Skeletal muscle tissue (tissue), 4 donors: ENCODE data around the gene SHROOM3. TPM values are rescaled to one million over a fixed set of nuclear protein-coding genes. Genes with fewer than 3 reads are reported as not detected.

Source experiments
- H3K27ac ChIP-seq: one replicate; pipeline ENCODE4 v1.7.0; 2013; ENCODE audit warnings: mild to moderate bottlenecking, low read depth, low read length, inconsistent platforms
- H3K27me3 ChIP-seq, 3 donors: one replicate each; pipeline ENCODE4 v1.7.0; 2013; ENCODE audit warnings: low read length in 3 of 3; ENCODE audit not compliant: control insufficient read depth in 3 of 3, insufficient read depth in 3 of 3
- H3K36me3 ChIP-seq, 3 donors: one replicate each; pipeline ENCODE4 v1.7.0; 2013; ENCODE audit warnings: low read length in 3 of 3; ENCODE audit not compliant: control insufficient read depth in 3 of 3, insufficient read depth in 3 of 3
- H3K4me1 ChIP-seq, 3 donors: one replicate each; pipeline ENCODE4 v1.7.0; 2013; ENCODE audit warnings: low read length in 3 of 3, mild to moderate bottlenecking in 3 of 3; ENCODE audit not compliant: control insufficient read depth in 3 of 3, insufficient read depth in 3 of 3
- H3K4me3 ChIP-seq, 3 donors: one replicate each; pipeline ENCODE4 v1.7.0; 2013; ENCODE audit warnings: low read length in 3 of 3
- H3K9ac ChIP-seq, 3 donors: one replicate each; pipeline ENCODE4 v1.7.0; 2013; ENCODE audit warnings: low read length in 3 of 3, mild to moderate bottlenecking in 3 of 3, moderate library complexity in 2 of 3, low read depth in 1 of 3
- H3K9me3 ChIP-seq, 3 donors: one replicate each; pipeline ENCODE4 v1.7.0; 2013; ENCODE audit warnings: low read length in 3 of 3; ENCODE audit not compliant: control insufficient read depth in 3 of 3
- total RNA-seq: library from RNA; depleted of rRNA; stranded (reverse); fragments of >200 nt; gene quantifications from one replicate; pipeline ENCODE4 v1.2.3, GENCODE V29; 2014
- donor health status: Osteomylitis.

The SHROOM3 gene
- total RNA-seq, 1 donor from 2014 or later = 21.4 TPM

- Histone ChIP-seq H3K9me3 (no peaks in the 10 kb centered on the region), H3K4me3 (peak overlapping the region; percentile 25 to 67 (median 59)), H3K36me3 (no peaks in the 10 kb centered on the region), H3K9ac (peak overlapping the region in 2 of 3 donors; percentile 46 to 69), H3K27ac (no peak overlapping the region), H3K27me3 (peaks cover 0 to 3% (median 0%) of the 10 kb centered on the region in 3 donors), H3K4me1 (peaks cover 0 to 8% (median 3%) of the 10 kb centered on the region in 3 donors)
These were observed 150.9 kb downstream of the SHROOM3 start for GRCh38 chr4:76585897-76586360.

DNA sequence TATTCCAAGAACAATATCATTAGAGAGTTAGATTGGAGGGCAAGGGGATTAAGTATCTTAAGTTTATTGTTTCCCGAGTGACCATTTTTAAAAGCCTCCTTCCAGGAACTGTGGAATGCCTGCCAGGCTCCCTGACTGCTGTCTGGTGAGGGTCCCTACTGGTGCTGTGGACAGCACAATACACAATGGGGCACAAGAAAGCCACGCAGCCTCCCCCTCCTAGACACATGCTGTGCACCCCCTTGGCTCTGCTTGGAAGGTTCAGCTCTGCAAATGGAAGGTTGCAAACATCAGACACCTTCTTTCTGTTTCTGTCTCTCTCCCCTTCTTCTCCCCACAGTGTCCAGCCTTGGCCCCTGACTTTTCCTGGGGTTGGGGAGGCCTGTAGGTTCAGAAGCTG lies 153.2 kb downstream of the SHROOM3 start:
- Histone ChIP-seq H3K27me3 (peaks cover 0 to 3% (median 0%) of the 10 kb centered on the region in 3 donors), H3K27ac (no peak overlapping the region), H3K9me3 (no peaks in the 10 kb centered on the region), H3K36me3 (no peaks in the 10 kb centered on the region), H3K4me1 (peaks cover 0 to 8% (median 4%) of the 10 kb centered on the region in 3 donors), H3K9ac (no peak overlapping the region), H3K4me3 (no peak overlapping the region)

DNA sequence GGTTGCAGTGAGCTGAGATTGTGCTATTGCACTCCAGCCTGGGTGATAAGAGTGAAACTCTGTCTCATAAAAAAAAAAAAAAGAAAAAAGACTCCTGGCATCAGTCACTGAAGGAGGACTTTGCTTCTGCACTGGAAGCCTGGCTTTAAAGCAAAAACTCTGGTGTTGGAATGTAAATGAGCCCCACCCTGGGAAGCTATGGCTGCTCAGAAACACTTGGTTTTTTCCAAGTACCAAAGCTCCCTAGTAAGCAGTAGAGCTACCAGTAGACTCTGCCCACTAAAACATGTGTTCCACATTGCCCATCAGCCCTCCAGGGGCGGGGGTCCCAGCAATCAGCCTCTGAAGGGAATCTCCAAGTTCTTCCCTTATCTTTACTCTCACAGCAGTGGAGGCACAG lies 154.4 kb downstream of the SHROOM3 start:
- no peak overlapping the region for H3K4me3 ChIP-seq
- H3K4me1 ChIP-seq = peaks cover 0 to 8% (median 4%) of the 10 kb centered on the region in 3 donors
- H3K36me3 ChIP-seq = no peaks in the 10 kb centered on the region
- no peaks in the 10 kb centered on the region for H3K9me3 ChIP-seq
- H3K27me3 ChIP-seq = peaks cover 0 to 3% (median 0%) of the 10 kb centered on the region in 3 donors
- no peak overlapping the region for H3K9ac ChIP-seq
- peak overlapping the region; percentile 15 for H3K27ac ChIP-seq

DNA sequence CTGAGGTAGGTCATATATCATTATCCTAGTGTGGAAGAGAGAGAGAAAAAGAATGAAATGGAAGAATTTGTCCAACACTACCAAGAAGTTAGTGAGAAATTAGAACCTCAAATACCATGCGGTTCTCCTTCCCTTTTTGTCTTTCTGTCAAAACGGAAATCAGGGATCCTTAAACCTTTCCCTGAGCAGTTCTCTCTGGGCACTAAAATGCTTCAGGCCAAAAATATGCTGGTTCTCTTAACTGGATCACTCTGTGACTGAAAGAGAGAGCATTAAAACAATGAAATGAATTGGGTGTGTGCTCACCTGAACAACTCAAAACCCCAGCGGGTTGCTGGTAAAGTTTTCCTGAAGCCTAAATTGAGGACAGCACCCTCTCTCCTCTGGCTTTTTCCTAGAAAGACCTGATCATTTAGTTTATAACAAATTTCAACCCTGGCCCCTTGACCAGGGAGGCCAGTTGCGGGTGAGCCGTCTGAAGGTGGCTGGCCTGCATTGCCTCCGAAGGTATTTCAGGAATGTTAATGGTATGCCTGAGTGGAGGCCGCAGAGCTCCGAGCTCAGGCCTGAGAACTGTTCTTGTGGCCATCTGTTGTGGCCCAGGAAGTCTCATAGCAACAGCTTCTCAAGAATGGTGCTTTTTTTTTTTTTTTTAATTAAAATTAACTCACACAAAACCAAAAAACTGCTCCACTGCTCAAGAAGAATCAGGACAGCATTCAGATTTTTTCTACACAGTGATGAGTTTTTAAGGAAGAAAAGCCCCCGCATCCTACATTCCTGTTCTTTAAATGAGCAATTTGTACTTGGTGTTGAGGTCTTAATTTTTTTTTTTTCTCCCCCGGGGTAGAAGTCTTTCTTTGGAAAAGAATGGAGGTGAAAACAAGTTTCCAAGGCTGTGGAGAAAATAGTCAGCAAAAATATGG lies 155.1 kb downstream of the SHROOM3 start:
- peak overlapping the region; percentile 15 for H3K27ac ChIP-seq
- peaks cover 0 to 3% (median 0%) of the 10 kb centered on the region in 3 donors for H3K27me3 ChIP-seq
- H3K9ac ChIP-seq = no peak overlapping the region
- H3K36me3 ChIP-seq = no peaks in the 10 kb centered on the region
- H3K4me3 ChIP-seq = no peak overlapping the region
- no peaks in the 10 kb centered on the region for H3K9me3 ChIP-seq
- H3K4me1 ChIP-seq = peaks cover 0 to 8% (median 4%) of the 10 kb centered on the region in 3 donors

DNA sequence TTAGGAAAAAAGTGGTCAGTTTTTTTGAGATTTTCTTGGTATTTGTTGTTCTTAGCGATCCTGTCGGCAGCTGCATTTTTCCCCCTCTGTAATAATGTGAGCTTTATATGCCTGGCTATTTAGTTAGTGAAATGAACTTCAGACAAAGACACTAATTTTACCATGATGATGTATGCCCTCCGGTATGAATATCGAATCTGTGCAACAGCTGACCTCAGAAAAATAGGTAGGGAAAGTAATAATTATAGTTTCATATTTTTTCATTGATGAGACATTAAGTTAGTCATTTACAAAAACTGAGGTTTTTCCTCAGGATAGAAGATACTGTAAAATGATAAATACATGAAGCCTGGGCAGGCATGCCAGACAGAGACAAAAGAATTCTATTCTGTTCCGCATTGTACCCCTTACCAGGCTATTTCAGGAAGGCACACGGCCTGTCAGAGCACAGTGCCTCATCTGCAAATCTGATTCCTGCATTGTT lies 155.8 kb downstream of the SHROOM3 start:
- peaks cover 0 to 3% (median 0%) of the 10 kb centered on the region in 3 donors for H3K27me3 ChIP-seq
- no peaks in the 10 kb centered on the region for H3K36me3 ChIP-seq
- H3K4me1 ChIP-seq = peaks cover 0 to 8% (median 4%) of the 10 kb centered on the region in 3 donors
- H3K27ac ChIP-seq = peak overlapping the region; percentile 27
- H3K9ac ChIP-seq = peak overlapping the region in 1 of 3 donors; percentile 18
- H3K4me3 ChIP-seq = no peak overlapping the region
- H3K9me3 ChIP-seq = no peaks in the 10 kb centered on the region

- H3K9me3 ChIP-seq = no peaks in the 10 kb centered on the region
- H3K36me3 ChIP-seq = no peaks in the 10 kb centered on the region
- peaks cover 0 to 3% (median 0%) of the 10 kb centered on the region in 3 donors for H3K27me3 ChIP-seq
- peaks cover 0 to 5% (median 4%) of the 10 kb centered on the region in 3 donors for H3K4me1 ChIP-seq
- H3K9ac ChIP-seq = no peak overlapping the region
- H3K27ac ChIP-seq = no peak overlapping the region
- no peak overlapping the region for H3K4me3 ChIP-seq
These were observed 157.0 kb downstream of the SHROOM3 start for GRCh38 chr4:76591992-76592391.

GRCh38 chr4:76592460-76592859 lies 157.4 kb downstream of the SHROOM3 start:
- Histone ChIP-seq H3K9ac (no peak overlapping the region), H3K27ac (no peak overlapping the region), H3K27me3 (peaks cover 0 to 3% (median 0%) of the 10 kb centered on the region in 3 donors), H3K4me3 (no peak overlapping the region), H3K4me1 (peaks cover 0 to 5% (median 4%) of the 10 kb centered on the region in 3 donors), H3K9me3 (no peaks in the 10 kb centered on the region), H3K36me3 (no peaks in the 10 kb centered on the region)

GRCh38 chr4:76594173-76594572 lies 159.1 kb downstream of the SHROOM3 start:
- no peaks in the 10 kb centered on the region for H3K27me3 ChIP-seq
- no peaks in the 10 kb centered on the region for H3K9me3 ChIP-seq
- H3K4me3 ChIP-seq = no peak overlapping the region
- no peak overlapping the region for H3K27ac ChIP-seq
- H3K9ac ChIP-seq = no peak overlapping the region
- H3K4me1 ChIP-seq = peaks cover 0 to 5% (median 4%) of the 10 kb centered on the region in 3 donors
- H3K36me3 ChIP-seq = no peaks in the 10 kb centered on the region

GRCh38 chr4:76595435-76595834 lies 160.4 kb downstream of the SHROOM3 start:
- no peak overlapping the region for H3K4me3 ChIP-seq
- peaks cover 0 to 2% (median 0%) of the 10 kb centered on the region in 3 donors for H3K4me1 ChIP-seq
- H3K36me3 ChIP-seq = no peaks in the 10 kb centered on the region
- no peak overlapping the region for H3K27ac ChIP-seq
- H3K9me3 ChIP-seq = no peaks in the 10 kb centered on the region
- H3K9ac ChIP-seq = no peak overlapping the region
- H3K27me3 ChIP-seq = no peaks in the 10 kb centered on the region

DNA sequence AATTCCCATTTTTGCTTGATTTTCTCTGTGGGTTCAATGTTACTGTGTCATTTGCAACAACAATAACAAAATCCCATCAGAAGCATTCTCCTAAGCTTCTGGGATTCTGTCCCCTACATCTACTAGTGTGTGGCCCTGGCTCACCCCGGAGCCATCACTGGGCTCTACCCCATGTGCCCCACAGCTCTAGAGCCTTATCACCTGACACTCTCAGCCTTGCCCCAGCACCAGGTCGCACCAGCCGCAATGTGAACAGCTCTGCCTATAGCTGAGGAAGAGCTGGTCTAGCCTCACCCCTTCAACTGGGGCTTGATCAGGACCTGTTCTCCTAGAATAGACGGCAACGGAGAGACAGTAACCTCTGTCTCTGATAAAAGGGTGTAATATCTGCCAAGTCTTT lies 161.7 kb downstream of the SHROOM3 start:
- no peaks in the 10 kb centered on the region for H3K4me1 ChIP-seq
- no peak overlapping the region for H3K27ac ChIP-seq
- no peak overlapping the region for H3K4me3 ChIP-seq
- no peaks in the 10 kb centered on the region for H3K9me3 ChIP-seq
- H3K27me3 ChIP-seq = no peaks in the 10 kb centered on the region
- H3K9ac ChIP-seq = no peak overlapping the region
- no peaks in the 10 kb centered on the region for H3K36me3 ChIP-seq
